Measurements from ENCODE around the gene PPARA.

DNA sequence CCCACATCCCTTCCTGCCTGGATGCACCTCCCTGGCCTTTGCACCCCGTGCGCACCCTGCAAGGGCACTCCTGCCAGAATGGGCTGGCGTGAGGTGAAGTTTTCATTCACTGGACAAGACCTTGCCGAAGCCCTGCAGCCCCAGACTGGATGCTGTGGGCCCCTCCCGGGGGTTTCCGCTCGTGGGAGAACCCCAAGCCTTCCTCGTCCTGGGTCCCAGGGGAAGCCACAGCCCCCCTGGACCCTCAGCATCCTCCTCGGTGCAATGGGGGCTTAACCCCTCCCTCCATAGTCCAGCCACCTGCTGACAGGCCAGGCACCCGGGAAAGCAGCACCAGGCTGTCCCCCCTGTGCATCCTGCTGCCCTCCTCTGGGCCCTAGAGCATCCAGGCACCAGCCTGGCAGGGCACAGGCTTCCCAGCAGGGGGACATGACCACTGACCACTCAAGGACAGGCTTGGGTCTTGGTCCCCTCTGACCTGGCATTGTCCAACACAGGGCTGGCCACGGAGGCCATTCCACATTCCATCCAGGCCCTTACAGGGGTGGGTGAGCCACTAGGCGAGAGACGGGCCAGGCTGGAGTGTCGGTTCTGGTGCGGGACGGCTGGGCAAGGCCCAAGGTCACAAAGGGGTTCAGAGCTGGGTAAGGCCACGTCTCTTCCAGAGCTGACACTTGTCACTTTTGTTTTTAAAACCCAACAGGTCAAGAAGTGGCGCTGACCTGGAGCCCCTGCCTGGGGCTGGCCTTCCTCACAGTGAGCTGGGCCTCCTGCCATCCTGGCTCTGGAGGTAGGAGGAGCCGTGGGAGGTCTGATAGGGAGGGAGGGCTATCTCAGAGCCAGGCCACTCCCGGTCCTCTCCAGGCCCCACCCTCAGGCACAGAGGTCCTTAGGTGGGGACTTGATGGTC lies 41.5 kb upstream of the PPARA start:
- TF ChIP-seq, protein P1, sequence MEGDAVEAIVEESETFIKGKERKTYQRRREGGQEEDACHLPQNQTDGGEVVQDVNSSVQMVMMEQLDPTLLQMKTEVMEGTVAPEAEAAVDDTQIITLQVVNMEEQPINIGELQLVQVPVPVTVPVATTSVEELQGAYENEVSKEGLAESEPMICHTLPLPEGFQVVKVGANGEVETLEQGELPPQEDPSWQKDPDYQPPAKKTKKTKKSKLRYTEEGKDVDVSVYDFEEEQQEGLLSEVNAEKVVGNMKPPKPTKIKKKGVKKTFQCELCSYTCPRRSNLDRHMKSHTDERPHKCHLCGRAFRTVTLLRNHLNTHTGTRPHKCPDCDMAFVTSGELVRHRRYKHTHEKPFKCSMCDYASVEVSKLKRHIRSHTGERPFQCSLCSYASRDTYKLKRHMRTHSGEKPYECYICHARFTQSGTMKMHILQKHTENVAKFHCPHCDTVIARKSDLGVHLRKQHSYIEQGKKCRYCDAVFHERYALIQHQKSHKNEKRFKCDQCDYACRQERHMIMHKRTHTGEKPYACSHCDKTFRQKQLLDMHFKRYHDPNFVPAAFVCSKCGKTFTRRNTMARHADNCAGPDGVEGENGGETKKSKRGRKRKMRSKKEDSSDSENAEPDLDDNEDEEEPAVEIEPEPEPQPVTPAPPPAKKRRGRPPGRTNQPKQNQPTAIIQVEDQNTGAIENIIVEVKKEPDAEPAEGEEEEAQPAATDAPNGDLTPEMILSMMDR (IDR thresholded peaks at IDR 0.05) = peak in 1 of 5 experiments; percentile 11
- TF ChIP-seq EP300 (IDR thresholded peaks at IDR 0.05) (peak in 1 of 2 donors; percentile 18), POLR2A (IDR thresholded peaks at IDR 0.05) (no peak)
